SK-N-SH (cell line): Measurements from ENCODE around the gene ARFGEF2. TPM values are rescaled to one million over a fixed set of nuclear protein-coding genes. Genes with fewer than 3 reads are reported as not detected.

Experiments
- CTCF ChIA-PET: fragments of 300-600, 350-600 bp; formaldehyde crosslinking; extraction: SDS; loops from one replicate; lab custom pipeline; 2021; lab: Yijun Ruan, JAX
- POLR2A ChIA-PET: fragments of 350-600 bp; sonication (Branson Sonifier 250); formaldehyde crosslinking; extraction: SDS; loops from one replicate; lab custom pipeline; 2020; ENCODE audit warnings: antibody characterized with exemption, inconsistent platforms; lab: Yijun Ruan, JAX
- DNase-seq: peaks from one replicate; pipeline ENCODE4 v3.0.0; 2012
- H2AFZ ChIP-seq: fragments of 200-600 bp; sonication (generic); 2 replicates; pipeline ENCODE4 v1.8.1; 2016; ENCODE audit warnings: antibody characterized with exemption, mild to moderate bottlenecking, low read depth
- H3F3A ChIP-seq: fragments of 200-600 bp; sonication (generic); replicated peaks from 2 replicates; pipeline ENCODE3; 2016; ENCODE audit warnings: antibody characterized with exemption, mild to moderate bottlenecking; ENCODE audit not compliant: insufficient read depth
- H3K27ac ChIP-seq, 2 experiments: fragments of 200-500 bp in 1 of 2; fragments of 200-600 bp in 1 of 2; sonication (Bioruptor generic) in 1 of 2; sonication (generic), shearing (Covaris generic) in 1 of 2; 2 replicates each; pipeline versions ENCODE4 v1.5.1 to v1.6.1; 2014 to 2016; ENCODE audit warnings: low read depth in 2 of 2, inconsistent platforms in 1 of 2, low read length in 1 of 2, mild to moderate bottlenecking in 1 of 2, mixed read lengths in 1 of 2
- H3K27me3 ChIP-seq: fragments of 200-600 bp; sonication (generic), shearing (Covaris generic); 2 replicates; pipeline ENCODE4 v1.6.1; 2016; ENCODE audit warnings: mixed run types; ENCODE audit not compliant: insufficient read depth
- H3K36me3 ChIP-seq, 2 experiments: fragments of 200-500 bp in 1 of 2; fragments of 200-600 bp in 1 of 2; sonication (Bioruptor generic) in 1 of 2; sonication (generic) in 1 of 2; replicated peaks in 1 of 2; 2 replicates each; pipeline versions ENCODE3 to v1.5.1; 2014 to 2016; ENCODE audit warnings: low read length in 1 of 2, mild to moderate bottlenecking in 1 of 2; ENCODE audit not compliant: insufficient read depth in 2 of 2, control insufficient read depth in 1 of 2
- H3K4me1 ChIP-seq, 2 experiments: fragments of 200-500 bp in 1 of 2; fragments of 200-600 bp in 1 of 2; sonication (Bioruptor generic) in 1 of 2; sonication (generic), shearing (Covaris generic) in 1 of 2; 2 replicates each; pipeline versions ENCODE4 v1.5.1 to v1.6.1; 2014 to 2016; ENCODE audit warnings: low read depth in 1 of 2, low read length in 1 of 2, mixed run types in 1 of 2; ENCODE audit not compliant: insufficient read depth in 2 of 2, control insufficient read depth in 1 of 2
- H3K4me2 ChIP-seq: fragments of 200-600 bp; sonication (generic), shearing (Covaris generic); 2 replicates; pipeline ENCODE4 v1.6.1; 2017; ENCODE audit warnings: mixed run types
- H3K4me3 ChIP-seq, 2 experiments: fragments of 200-500 bp in 1 of 2; fragments of 200-600 bp in 1 of 2; sonication (Bioruptor generic) in 1 of 2; sonication (generic), shearing (Covaris generic) in 1 of 2; 2 replicates each; pipeline versions ENCODE4 v1.5.1 to v1.8.1; 2014 to 2016; ENCODE audit warnings: low read depth in 2 of 2, inconsistent platforms in 1 of 2, low read length in 1 of 2, mild to moderate bottlenecking in 1 of 2, mixed read lengths in 1 of 2, moderate library complexity in 1 of 2
- H3K79me2 ChIP-seq: fragments of 200-600 bp; sonication (generic); 2 replicates; pipeline ENCODE4 v1.8.1; 2017; ENCODE audit warnings: mild to moderate bottlenecking; ENCODE audit not compliant: insufficient read depth
- H3K9ac ChIP-seq: fragments of 200-600 bp; sonication (generic); 2 replicates; pipeline ENCODE4 v1.6.1; 2017; ENCODE audit warnings: mixed run types
- H3K9me2 ChIP-seq: fragments of 200-600 bp; sonication (generic); 2 replicates; pipeline ENCODE4 v1.6.1; 2017; ENCODE audit warnings: mixed run types
- H3K9me3 ChIP-seq: fragments of 200-600 bp; sonication (generic); 2 replicates; pipeline ENCODE4 v1.6.1; 2017; ENCODE audit warnings: mixed run types, mild to moderate bottlenecking, moderate library complexity
- H4K20me1 ChIP-seq: fragments of 200-600 bp; sonication (generic); 2 replicates; pipeline ENCODE4 v1.6.1; 2017; ENCODE audit warnings: mild to moderate bottlenecking, mixed run types; ENCODE audit not compliant: insufficient read depth
- EP300 ChIP-seq, 2 experiments: IDR thresholded peaks; 2 replicates each; pipeline versions ENCODE4 v1.4.0 to v1.6.1; 2012; ENCODE audit warnings: borderline replicate concordance in 1 of 2, low read depth in 1 of 2, low read length in 1 of 2
- EZH2phosphoT487 ChIP-seq: fragments of 200-600 bp; sonication (generic); IDR thresholded peaks from 2 replicates; pipeline ENCODE4 v1.6.1; 2017; ENCODE audit warnings: low read depth, mixed run types, mild to moderate bottlenecking, antibody characterized with exemption, moderate library complexity, borderline replicate concordance
- GABPA ChIP-seq: IDR thresholded peaks from 2 replicates; pipeline ENCODE4 v1.4.0; 2012; ENCODE audit warnings: low read depth, mild to moderate bottlenecking
- JUND ChIP-seq: IDR thresholded peaks from 2 replicates; pipeline ENCODE4 v1.4.0; 2012
- MEF2A ChIP-seq: IDR thresholded peaks from 2 replicates; pipeline ENCODE4 v1.4.0; 2012; ENCODE audit warnings: low read depth, borderline replicate concordance
- RAD21 ChIP-seq: IDR thresholded peaks from 2 replicates; pipeline ENCODE4 v1.6.1; 2012; ENCODE audit warnings: mild to moderate bottlenecking, low read length
- RFX5 ChIP-seq: IDR thresholded peaks from 2 replicates; pipeline ENCODE4 v1.6.1; 2012; ENCODE audit warnings: mild to moderate bottlenecking, improper control_type of control experiment, low read length
- SIN3A ChIP-seq: IDR thresholded peaks from 2 replicates; pipeline ENCODE4 v1.6.1; 2012; ENCODE audit warnings: low read depth, mild to moderate bottlenecking, low read length, moderate library complexity, borderline replicate concordance
- SMC3 ChIP-seq: IDR thresholded peaks from 2 replicates; pipeline ENCODE4 v1.6.1; 2012; ENCODE audit warnings: low read depth, low read length, improper control_type of control experiment
- WGBS: methylation state at CpG from one replicate; pipeline ENCODE4 v1.1.6; 2017; ENCODE audit warnings: low lambda C conversion rate; 5-methylcytosine and 5-hydroxymethylcytosine counted together
- polyA plus RNA-seq, 3 experiments: library from polyadenylated mRNA; depleted of rRNA; stranded (reverse); fragments of >200 nt; gene quantifications; 2 replicates each; pipeline ENCODE4 v1.2.3, GENCODE V29; 2012
- TF ChIP-seq, protein P1 (sequence below): IDR thresholded peaks from 2 replicates; pipeline ENCODE4 v1.4.0; 2012; ENCODE audit warnings: low read depth
- TF ChIP-seq, protein P2 (sequence below): IDR thresholded peaks from 2 replicates; pipeline ENCODE4; 2012
- TF ChIP-seq, protein P3 (sequence below): IDR thresholded peaks from 2 replicates; pipeline ENCODE4 v1.4.0; 2012; ENCODE audit warnings: low read depth, borderline replicate concordance
- TF ChIP-seq, protein P4 (sequence below): fragments of 150-350 bp; IDR thresholded peaks from 2 replicates; pipeline ENCODE4 v1.6.1; 2016; ENCODE audit warnings: mild to moderate bottlenecking, low read depth, low read length

ARFGEF2 gene
- polyA plus RNA-seq, 1 of the 3 experiments (the other 2 are of a cell fraction): 6.1 TPM

DNA sequence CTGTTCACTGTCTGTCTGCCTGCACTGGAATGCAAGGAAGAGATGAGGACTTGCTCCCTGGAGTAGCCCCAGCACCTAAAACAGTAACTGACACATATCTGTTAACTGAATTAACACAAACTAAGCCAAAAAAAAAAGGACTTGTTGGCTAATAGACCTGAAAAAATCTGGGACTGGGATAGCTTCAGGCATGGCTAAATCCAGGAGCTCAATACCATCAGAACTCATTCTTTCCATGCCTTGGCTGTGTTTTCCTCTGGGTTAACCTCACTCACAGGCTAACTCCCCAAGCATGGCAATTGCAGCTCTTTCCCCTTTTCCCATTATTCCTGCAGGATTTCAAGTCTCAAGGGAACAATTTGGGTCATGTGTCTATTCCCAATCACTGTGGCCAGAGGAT, 21.6 kb upstream of the ARFGEF2 start:
- Histone ChIP-seq H3K9me2 (no peaks in the 10 kb centered on the region), H3K27ac (no peak overlapping the region), H3K4me1 (peaks cover 4 to 12% of the 10 kb centered on the region in 2 experiments; a peak in 2 of 4 replicates), H3K9ac (no peak overlapping the region), H3K36me3 (no peaks in the 10 kb centered on the region), H3K27me3 (no peaks in the 10 kb centered on the region), H3K4me2 (no peak overlapping the region), H3K4me3 (no peak overlapping the region), H3K9me3 (no peaks in the 10 kb centered on the region), H3K79me2 (no peaks in the 10 kb centered on the region), H2AFZ (no peak overlapping the region), H3F3A (peaks cover 9% of the 10 kb centered on the region), H4K20me1 (no peaks in the 10 kb centered on the region)
- no peak for TF ChIP-seq SMC3
- TF ChIP-seq, protein P1, sequence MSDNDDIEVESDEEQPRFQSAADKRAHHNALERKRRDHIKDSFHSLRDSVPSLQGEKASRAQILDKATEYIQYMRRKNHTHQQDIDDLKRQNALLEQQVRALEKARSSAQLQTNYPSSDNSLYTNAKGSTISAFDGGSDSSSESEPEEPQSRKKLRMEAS: no peak
- TF ChIP-seq, protein P2, sequence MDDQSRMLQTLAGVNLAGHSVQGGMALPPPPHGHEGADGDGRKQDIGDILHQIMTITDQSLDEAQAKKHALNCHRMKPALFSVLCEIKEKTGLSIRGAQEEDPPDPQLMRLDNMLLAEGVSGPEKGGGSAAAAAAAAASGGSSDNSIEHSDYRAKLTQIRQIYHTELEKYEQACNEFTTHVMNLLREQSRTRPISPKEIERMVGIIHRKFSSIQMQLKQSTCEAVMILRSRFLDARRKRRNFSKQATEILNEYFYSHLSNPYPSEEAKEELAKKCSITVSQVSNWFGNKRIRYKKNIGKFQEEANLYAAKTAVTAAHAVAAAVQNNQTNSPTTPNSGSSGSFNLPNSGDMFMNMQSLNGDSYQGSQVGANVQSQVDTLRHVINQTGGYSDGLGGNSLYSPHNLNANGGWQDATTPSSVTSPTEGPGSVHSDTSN: no peak
- ChIA-PET POLR2A (interaction anchor here (0.6 kb wide), 1 partner anchor 242 kb away, joined by 3 read pairs; no protein-coding TSS in a partner anchor), CTCF (interaction anchor here (0.7 to 6.6 kb wide), 3 partner anchors 19 to 264 kb away, joined by 3 to 68 read pairs (median 3); no protein-coding TSS in a partner anchor)
- DNase-seq: no peak

DNA sequence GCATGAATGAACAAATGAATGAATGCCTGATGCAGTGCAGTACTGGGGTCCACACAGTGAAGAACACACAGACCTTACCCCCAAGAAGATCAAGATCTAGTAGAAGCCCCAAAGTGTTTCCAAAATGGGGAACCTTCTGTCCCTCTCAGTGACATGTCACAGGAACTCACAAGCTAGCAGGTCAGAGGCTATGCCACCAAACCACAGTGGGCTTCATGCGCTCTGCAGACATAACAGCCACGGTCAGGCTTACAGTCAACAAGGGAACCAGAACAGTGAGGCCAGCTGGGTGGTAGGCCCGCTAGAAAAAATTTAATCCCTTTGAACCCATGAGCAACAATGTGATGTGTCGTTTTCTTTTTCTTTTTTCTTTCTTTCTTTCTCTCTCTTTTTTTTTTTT, 20.2 kb upstream of the ARFGEF2 start:
- Histone ChIP-seq H2AFZ (no peak overlapping the region), H3K9ac (no peak overlapping the region), H3K27ac (no peak overlapping the region), H3K79me2 (no peaks in the 10 kb centered on the region), H3K9me3 (no peaks in the 10 kb centered on the region), H4K20me1 (no peaks in the 10 kb centered on the region), H3F3A (peaks cover 9% of the 10 kb centered on the region), H3K36me3 (no peaks in the 10 kb centered on the region), H3K4me2 (no peak overlapping the region), H3K27me3 (no peaks in the 10 kb centered on the region), H3K9me2 (no peaks in the 10 kb centered on the region), H3K4me1 (peaks cover 4 to 12% of the 10 kb centered on the region in 2 experiments; a peak in 2 of 4 replicates), H3K4me3 (no peak overlapping the region)
- DNase-seq: no peak
- TF ChIP-seq, protein P3, sequence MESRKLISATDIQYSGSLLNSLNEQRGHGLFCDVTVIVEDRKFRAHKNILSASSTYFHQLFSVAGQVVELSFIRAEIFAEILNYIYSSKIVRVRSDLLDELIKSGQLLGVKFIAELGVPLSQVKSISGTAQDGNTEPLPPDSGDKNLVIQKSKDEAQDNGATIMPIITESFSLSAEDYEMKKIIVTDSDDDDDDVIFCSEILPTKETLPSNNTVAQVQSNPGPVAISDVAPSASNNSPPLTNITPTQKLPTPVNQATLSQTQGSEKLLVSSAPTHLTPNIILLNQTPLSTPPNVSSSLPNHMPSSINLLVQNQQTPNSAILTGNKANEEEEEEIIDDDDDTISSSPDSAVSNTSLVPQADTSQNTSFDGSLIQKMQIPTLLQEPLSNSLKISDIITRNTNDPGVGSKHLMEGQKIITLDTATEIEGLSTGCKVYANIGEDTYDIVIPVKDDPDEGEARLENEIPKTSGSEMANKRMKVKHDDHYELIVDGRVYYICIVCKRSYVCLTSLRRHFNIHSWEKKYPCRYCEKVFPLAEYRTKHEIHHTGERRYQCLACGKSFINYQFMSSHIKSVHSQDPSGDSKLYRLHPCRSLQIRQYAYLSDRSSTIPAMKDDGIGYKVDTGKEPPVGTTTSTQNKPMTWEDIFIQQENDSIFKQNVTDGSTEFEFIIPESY: no peak
- TF ChIP-seq RFX5: no peak
- no peak for TF ChIP-seq EZH2phosphoT487
- no peak for TF ChIP-seq JUND
- TF ChIP-seq RAD21: no peak
- TF ChIP-seq MEF2A: no peak
- TF ChIP-seq GABPA: no peak
- TF ChIP-seq SIN3A: no peak
- TF ChIP-seq, protein P4, sequence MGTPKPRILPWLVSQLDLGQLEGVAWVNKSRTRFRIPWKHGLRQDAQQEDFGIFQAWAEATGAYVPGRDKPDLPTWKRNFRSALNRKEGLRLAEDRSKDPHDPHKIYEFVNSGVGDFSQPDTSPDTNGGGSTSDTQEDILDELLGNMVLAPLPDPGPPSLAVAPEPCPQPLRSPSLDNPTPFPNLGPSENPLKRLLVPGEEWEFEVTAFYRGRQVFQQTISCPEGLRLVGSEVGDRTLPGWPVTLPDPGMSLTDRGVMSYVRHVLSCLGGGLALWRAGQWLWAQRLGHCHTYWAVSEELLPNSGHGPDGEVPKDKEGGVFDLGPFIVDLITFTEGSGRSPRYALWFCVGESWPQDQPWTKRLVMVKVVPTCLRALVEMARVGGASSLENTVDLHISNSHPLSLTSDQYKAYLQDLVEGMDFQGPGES: no peak
- no peak for TF ChIP-seq SMC3
- TF ChIP-seq EP300 (IDR thresholded peaks at IDR 0.05; ENCODE audit: borderline replicate concordance in 1 of 2, low read depth in 1 of 2, low read length in 1 of 2): no peak
- CTCF ChIA-PET: interaction anchor here (6.6 kb wide), 1 partner anchor 244 kb away, joined by 68 read pairs; no protein-coding TSS in a partner anchor
- POLR2A ChIA-PET: no interaction called here
- WGBS: 93% methylated on average over 4 of the region's 4 CpGs
